ENCODE measurements around the gene RINL.

Gene RINL, protein sequence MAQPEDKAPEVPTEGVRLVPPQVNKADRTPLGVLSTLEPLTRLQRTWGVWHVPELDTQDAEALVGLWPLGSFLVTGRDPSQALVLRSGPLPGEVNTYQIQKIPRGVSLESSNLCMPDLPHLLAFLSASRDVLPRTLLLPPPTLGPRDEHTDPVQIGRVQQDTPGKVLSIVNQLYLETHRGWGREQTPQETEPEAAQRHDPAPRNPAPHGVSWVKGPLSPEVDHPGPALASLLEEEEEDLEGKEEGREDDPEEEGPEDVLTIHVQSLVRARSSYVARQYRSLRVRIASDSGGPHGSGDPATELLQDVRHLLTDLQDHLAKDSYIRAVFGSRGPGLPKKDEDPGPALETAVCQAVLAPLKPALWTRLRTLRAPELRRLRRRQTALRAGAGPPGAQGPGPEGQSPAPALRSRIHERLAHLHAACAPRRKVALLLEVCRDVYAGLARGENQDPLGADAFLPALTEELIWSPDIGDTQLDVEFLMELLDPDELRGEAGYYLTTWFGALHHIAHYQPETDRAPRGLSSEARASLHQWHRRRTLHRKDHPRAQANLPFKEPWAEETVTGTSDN

DNA sequence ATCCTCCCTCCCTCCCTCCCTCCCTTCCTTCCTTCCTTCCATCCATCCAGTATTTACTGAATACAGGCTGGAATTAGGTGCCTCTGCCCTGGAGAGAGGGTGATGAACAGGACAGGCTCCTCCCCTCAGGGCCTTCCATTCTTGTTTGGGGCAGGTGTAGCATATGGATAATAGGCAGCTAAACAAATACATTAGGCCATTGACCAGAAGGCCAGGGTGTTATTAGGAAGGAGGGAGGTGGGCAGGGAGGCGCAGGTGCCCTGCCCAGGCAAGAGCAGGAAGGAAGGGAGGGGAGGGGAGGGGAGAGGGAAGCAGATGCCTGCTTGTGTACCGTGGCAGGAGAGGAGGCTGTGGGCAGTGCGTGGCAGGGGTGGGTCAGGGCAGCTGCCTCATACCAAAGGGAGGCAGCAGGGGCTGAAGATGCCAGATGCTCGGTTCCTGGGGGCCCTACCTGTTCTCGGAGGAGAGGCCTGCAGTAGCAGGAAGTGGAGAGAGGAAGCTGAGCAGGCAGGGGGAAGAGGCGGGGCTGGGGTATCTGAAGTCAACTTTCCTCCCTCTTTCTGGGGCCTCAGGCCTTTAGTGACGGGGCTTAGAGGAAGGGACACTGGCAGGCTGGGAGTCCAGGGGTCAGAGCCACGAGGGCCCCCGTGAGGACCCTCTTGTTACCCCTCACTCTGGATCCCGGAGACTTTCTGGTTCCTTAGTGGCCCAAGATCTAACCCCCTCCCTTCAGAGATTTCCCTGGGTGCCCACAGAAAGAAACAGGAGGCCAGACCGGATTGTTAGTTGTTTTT lies at the start of gene RINL:
TSS of gene RINL (minus strand) at position 495 of the 794 bp plus-strand sequence. CDS start 1,533 bp downstream, outside the sequence.
- peaks cover 30% of the 10 kb centered on the region for H3K4me1 ChIP-seq (ENCODE audit: insufficient read depth, low read length, severe bottlenecking)
- H3K9me3 ChIP-seq (ENCODE audit: low read length): no peaks in the 10 kb centered on the region
- H3K27me3 ChIP-seq (ENCODE audit: insufficient read depth, low read length): no peaks in the 10 kb centered on the region
- no peak for TF ChIP-seq EZH2 (IDR thresholded peaks at IDR 0.05; ENCODE audit: borderline replicate concordance, low read length)
- TF ChIP-seq, protein P1, sequence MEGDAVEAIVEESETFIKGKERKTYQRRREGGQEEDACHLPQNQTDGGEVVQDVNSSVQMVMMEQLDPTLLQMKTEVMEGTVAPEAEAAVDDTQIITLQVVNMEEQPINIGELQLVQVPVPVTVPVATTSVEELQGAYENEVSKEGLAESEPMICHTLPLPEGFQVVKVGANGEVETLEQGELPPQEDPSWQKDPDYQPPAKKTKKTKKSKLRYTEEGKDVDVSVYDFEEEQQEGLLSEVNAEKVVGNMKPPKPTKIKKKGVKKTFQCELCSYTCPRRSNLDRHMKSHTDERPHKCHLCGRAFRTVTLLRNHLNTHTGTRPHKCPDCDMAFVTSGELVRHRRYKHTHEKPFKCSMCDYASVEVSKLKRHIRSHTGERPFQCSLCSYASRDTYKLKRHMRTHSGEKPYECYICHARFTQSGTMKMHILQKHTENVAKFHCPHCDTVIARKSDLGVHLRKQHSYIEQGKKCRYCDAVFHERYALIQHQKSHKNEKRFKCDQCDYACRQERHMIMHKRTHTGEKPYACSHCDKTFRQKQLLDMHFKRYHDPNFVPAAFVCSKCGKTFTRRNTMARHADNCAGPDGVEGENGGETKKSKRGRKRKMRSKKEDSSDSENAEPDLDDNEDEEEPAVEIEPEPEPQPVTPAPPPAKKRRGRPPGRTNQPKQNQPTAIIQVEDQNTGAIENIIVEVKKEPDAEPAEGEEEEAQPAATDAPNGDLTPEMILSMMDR (IDR thresholded peaks at IDR 0.05; ENCODE audit: low read length): no peak
- no peaks in the 10 kb centered on the region for H3K36me3 ChIP-seq (ENCODE audit: insufficient read depth, low read length)
- H3K27ac ChIP-seq (ENCODE audit: low read depth, low read length, poor library complexity, severe bottlenecking): peak within 1 kb of the TSS; percentile 95
- peaks cover 4% of the 10 kb centered on the region for H3F3A ChIP-seq (ENCODE audit: insufficient read depth, low read length)
- no peak within 1 kb of the TSS for H2AFZ ChIP-seq (ENCODE audit: low read length)
- H4K20me1 ChIP-seq (ENCODE audit: insufficient read depth, low read length): no peaks in the 10 kb centered on the region
- peak within 1 kb of the TSS; percentile 90 for H3K4me2 ChIP-seq (ENCODE audit: low read length)
- no peaks in the 10 kb centered on the region for H3K9me2 ChIP-seq (ENCODE audit: low read depth, low read length)
- peak within 1 kb of the TSS; percentile 92 for H3K9ac ChIP-seq (ENCODE audit: low read length)
- peak within 1 kb of the TSS; percentile 68 for H3K4me3 ChIP-seq (ENCODE audit: low read depth, low read length, poor library complexity, severe bottlenecking)
- no peaks in the 10 kb centered on the region for H3K79me2 ChIP-seq (ENCODE audit: insufficient read depth, low read length)

DNA sequence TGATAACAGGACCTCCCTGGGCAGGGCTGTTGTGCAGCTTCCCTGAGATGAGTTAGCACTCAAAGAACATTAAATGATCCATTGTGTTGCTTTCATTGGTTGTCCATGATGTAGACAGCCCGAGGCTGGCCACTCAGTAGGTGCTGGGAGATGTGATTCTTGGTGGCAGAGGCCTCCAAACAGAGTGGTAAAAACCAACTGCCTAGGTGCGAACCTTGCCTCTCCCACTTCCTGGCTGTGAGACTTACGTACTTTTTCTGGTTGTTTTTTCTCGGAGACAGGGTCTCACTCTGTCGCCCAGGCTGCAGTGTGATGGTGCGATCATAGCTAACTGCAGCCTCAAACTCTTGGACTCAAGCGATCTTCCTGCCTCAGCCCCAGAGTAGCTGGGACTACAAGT lies 46.3 kb upstream of the RINL start:
- Histone ChIP-seq H2AFZ (ENCODE audit: low read length) (no peak overlapping the region), H3K27me3 (ENCODE audit: insufficient read depth, low read length) (no peaks in the 10 kb centered on the region), H3K79me2 (ENCODE audit: insufficient read depth, low read length) (no peaks in the 10 kb centered on the region), H3K9me3 (ENCODE audit: low read length) (no peaks in the 10 kb centered on the region), H4K20me1 (ENCODE audit: insufficient read depth, low read length) (no peaks in the 10 kb centered on the region), H3K9ac (ENCODE audit: low read length) (no peak overlapping the region), H3K27ac (ENCODE audit: low read depth, low read length, poor library complexity, severe bottlenecking) (no peak overlapping the region), H3K36me3 (ENCODE audit: insufficient read depth, low read length) (peaks cover 42% of the 10 kb centered on the region), H3K9me2 (ENCODE audit: low read depth, low read length) (no peaks in the 10 kb centered on the region), H3K4me1 (ENCODE audit: insufficient read depth, low read length, severe bottlenecking) (peaks cover 6% of the 10 kb centered on the region), H3K4me3 (ENCODE audit: low read depth, low read length, poor library complexity, severe bottlenecking) (no peak overlapping the region), H3F3A (ENCODE audit: insufficient read depth, low read length) (no peaks in the 10 kb centered on the region), H3K4me2 (ENCODE audit: low read length) (no peak overlapping the region)
- no peak for TF ChIP-seq EZH2 (IDR thresholded peaks at IDR 0.05; ENCODE audit: borderline replicate concordance, low read length)
- TF ChIP-seq, protein P1 (IDR thresholded peaks at IDR 0.05; ENCODE audit: low read length): no peak

DNA sequence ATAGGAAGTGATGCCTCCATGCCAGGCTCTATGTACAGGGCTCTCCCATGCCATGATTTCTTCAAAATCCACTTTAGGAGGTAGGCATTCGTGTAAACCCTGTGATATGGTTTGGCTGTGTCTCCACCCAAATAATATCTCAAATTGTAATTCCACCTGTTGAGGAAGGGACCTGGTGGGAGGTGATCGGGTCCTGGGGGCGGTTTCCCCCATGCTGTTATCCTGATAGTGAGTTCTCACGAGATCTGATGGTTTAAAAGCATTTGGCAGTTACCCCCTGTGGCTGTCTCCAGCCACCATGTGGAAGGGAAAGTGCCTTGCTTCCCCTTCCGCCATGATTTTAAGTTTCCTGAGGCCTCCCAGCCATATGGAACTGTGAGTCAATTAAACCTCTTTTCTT lies 44.4 kb upstream of the RINL start:
- Histone ChIP-seq H3K27me3 (ENCODE audit: insufficient read depth, low read length) (no peaks in the 10 kb centered on the region), H3K36me3 (ENCODE audit: insufficient read depth, low read length) (peaks cover 42% of the 10 kb centered on the region), H4K20me1 (ENCODE audit: insufficient read depth, low read length) (no peaks in the 10 kb centered on the region), H2AFZ (ENCODE audit: low read length) (no peak overlapping the region), H3K27ac (ENCODE audit: low read depth, low read length, poor library complexity, severe bottlenecking) (no peak overlapping the region), H3K4me3 (ENCODE audit: low read depth, low read length, poor library complexity, severe bottlenecking) (no peak overlapping the region), H3K79me2 (ENCODE audit: insufficient read depth, low read length) (no peaks in the 10 kb centered on the region), H3K9ac (ENCODE audit: low read length) (no peak overlapping the region), H3K4me1 (ENCODE audit: insufficient read depth, low read length, severe bottlenecking) (no peaks in the 10 kb centered on the region), H3K9me3 (ENCODE audit: low read length) (no peaks in the 10 kb centered on the region), H3F3A (ENCODE audit: insufficient read depth, low read length) (no peaks in the 10 kb centered on the region), H3K9me2 (ENCODE audit: low read depth, low read length) (no peaks in the 10 kb centered on the region), H3K4me2 (ENCODE audit: low read length) (no peak overlapping the region)
- TF ChIP-seq, protein P1 (IDR thresholded peaks at IDR 0.05; ENCODE audit: low read length): no peak
- no peak for TF ChIP-seq EZH2 (IDR thresholded peaks at IDR 0.05; ENCODE audit: borderline replicate concordance, low read length)

Measured in OCI-LY1 (cell line).